LNCaP clone FGC (cell line): ENCODE data around the gene ZNF280C.

ENCODE experiments used
- DNase-seq: peaks from one replicate; pipeline ENCODE4 v3.0.0-alpha.2; 2011; ENCODE audit warnings: low read depth
- H3K4me3 ChIP-seq: 2 replicates; pipeline ENCODE4 v1.5.1; 2011; ENCODE audit warnings: mild to moderate bottlenecking, low read depth, low read length, control low read depth
- TF ChIP-seq, protein P1 (sequence below): IDR thresholded peaks from 2 replicates; pipeline ENCODE4 v1.5.1; 2012; ENCODE audit warnings: mild to moderate bottlenecking; ENCODE audit not compliant: control insufficient read depth, insufficient read depth; ENCODE audit errors: extremely low read depth

ZNF280C gene, protein sequence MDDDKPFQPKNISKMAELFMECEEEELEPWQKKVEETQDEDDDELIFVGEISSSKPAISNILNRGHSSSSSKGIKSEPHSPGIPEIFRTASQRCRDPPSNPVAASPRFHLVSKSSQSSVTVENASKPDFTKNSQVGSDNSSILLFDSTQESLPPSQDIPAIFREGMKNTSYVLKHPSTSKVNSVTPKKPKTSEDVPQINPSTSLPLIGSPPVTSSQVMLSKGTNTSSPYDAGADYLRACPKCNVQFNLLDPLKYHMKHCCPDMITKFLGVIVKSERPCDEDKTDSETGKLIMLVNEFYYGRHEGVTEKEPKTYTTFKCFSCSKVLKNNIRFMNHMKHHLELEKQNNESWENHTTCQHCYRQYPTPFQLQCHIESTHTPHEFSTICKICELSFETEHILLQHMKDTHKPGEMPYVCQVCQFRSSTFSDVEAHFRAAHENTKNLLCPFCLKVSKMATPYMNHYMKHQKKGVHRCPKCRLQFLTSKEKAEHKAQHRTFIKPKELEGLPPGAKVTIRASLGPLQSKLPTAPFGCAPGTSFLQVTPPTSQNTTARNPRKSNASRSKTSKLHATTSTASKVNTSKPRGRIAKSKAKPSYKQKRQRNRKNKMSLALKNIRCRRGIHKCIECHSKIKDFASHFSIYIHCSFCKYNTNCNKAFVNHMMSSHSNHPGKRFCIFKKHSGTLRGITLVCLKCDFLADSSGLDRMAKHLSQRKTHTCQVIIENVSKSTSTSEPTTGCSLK

DNA sequence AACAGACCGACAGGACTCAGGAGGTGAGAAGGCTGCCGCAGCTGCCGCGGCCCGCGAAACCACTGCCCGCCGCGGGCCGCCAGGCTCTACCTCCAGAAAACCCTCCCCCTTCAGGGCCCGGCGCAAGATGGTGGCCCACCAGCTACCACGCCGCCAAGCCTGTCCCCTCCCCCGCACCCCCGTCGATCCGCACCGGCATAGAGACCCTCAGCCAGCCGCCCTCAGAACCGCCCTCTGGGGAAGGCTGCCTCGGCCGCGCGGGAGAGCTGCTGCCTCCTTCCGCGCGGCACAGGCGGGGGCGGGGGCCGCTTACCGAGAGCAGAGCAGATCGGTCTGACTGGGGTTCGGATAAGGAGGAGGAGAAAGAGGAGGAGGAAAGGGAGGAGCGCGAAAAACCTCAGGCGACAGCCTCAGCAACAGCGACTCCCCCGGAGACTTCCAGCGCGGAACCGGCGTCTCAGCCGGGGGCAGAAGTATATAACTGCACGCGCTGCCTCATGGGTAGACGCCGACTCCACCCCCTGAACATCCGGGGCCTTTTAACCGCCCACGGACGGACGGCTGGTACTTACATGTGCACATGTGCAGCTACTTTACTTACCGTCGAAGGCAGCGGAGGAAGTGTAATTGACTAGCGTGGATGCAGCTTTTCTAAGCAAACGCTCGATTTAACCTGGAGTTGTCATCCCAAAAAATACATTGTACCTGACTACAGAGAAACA is at the start of gene ZNF280C:
ZNF280C (minus strand) TSS at position 451 of the 722 bp plus-strand sequence. CDS start 8,450 bp downstream, outside the sequence.
- peak; percentile 79 for DNase-seq
- TF ChIP-seq, protein P1, sequence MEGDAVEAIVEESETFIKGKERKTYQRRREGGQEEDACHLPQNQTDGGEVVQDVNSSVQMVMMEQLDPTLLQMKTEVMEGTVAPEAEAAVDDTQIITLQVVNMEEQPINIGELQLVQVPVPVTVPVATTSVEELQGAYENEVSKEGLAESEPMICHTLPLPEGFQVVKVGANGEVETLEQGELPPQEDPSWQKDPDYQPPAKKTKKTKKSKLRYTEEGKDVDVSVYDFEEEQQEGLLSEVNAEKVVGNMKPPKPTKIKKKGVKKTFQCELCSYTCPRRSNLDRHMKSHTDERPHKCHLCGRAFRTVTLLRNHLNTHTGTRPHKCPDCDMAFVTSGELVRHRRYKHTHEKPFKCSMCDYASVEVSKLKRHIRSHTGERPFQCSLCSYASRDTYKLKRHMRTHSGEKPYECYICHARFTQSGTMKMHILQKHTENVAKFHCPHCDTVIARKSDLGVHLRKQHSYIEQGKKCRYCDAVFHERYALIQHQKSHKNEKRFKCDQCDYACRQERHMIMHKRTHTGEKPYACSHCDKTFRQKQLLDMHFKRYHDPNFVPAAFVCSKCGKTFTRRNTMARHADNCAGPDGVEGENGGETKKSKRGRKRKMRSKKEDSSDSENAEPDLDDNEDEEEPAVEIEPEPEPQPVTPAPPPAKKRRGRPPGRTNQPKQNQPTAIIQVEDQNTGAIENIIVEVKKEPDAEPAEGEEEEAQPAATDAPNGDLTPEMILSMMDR, result peak; percentile 36; the same call in 1 of the 2 replicates
- H3K4me3 ChIP-seq, result peak within 1 kb of the TSS; percentile 71

DNA sequence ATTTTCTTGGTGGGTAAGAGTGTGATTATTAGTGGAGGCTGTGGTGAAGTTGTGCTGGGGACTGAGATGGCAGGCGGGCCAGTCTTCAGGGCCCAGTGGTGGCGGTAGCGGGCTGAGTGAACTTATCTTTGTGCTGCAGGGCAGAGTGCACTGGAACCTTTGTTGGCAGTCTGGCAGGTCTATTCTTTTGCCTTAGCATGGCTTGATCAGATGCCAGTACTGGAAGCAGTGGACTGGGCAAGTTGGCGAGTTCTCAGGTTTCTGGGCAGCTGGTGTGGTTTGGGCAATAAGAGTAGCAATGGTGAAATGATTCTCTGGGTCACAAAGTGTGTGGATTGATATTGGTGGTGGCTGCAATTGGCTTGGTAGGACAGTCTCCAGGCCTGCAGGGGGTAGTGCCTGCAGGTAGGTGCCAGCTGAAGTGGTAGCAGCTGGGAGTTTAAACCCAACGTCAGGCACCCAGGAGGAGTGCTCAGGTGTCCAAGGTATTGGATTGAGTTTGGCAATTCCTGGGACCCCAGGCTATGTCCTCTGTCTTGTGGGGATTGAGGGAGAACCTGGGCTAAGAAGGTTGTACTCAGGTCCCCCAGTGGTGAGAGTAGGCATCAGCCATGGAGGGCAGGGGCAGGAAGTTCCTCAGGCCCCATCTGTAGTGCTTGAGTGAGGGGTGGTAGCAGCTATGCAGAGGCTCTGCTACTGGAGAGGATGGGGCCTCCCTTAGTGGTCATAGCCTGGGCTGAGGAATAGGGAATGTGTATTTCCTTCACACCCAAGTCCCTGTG is 36.1 kb upstream of the ZNF280C start:
- DNase-seq, result no peak
- no peak overlapping the region for H3K4me3 ChIP-seq
- TF ChIP-seq, protein P1, result no peak

DNA sequence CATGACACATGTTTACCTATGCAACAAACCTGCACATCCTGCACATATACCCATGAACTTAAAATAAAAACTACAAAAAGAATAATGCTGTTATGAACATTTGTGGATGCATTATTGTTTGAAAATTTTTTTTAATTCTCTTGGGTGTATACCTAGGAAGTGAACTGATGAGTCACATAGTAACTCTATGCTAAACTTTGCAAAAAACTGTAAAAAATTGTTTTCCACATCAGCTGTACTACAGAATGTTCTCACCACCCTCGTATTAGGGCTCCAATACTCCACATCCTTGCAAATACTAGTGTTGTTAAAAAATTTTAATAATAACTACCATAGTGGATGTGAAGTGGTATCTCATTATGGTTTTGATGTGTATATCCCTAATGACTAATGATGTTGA is 33.3 kb upstream of the ZNF280C start:
- no peak for DNase-seq
- TF ChIP-seq, protein P1, result no peak
- no peak overlapping the region for H3K4me3 ChIP-seq

DNA sequence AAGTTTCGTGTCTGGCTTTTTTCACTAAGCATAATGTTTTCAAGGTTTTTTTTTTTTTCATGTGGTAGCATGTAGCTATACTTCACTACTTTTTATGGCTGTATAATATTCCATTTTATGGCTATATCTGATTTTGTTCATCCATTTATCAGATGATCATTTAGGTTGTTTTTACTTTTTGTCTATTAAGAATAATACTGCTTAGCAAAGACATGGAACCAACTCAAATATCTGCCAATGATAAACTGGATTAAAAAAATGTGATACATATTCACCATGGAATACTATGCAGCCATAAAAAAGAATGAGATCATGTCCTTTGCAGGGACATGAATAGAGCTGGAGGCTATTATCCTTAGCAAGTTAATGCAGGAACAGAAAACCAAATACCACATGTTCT is 32.7 kb upstream of the ZNF280C start:
- no peak overlapping the region for H3K4me3 ChIP-seq
- TF ChIP-seq, protein P1, result no peak
- no peak for DNase-seq

DNA sequence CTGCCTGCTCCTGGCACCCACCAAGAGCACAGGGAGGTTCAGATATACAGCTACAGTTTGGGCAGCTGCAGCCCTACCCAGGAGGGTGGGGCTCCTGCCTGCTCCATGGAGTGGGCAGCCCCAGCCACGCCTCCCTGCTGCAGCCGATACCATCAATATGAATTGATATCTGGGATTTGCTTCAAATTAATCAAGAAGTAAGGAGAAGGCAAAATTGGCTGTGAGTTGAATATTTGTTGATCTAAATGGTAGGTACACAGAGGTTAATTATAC is 31.2 kb upstream of the ZNF280C start:
- TF ChIP-seq, protein P1, result no peak
- DNase-seq, result no peak
- no peak overlapping the region for H3K4me3 ChIP-seq

DNA sequence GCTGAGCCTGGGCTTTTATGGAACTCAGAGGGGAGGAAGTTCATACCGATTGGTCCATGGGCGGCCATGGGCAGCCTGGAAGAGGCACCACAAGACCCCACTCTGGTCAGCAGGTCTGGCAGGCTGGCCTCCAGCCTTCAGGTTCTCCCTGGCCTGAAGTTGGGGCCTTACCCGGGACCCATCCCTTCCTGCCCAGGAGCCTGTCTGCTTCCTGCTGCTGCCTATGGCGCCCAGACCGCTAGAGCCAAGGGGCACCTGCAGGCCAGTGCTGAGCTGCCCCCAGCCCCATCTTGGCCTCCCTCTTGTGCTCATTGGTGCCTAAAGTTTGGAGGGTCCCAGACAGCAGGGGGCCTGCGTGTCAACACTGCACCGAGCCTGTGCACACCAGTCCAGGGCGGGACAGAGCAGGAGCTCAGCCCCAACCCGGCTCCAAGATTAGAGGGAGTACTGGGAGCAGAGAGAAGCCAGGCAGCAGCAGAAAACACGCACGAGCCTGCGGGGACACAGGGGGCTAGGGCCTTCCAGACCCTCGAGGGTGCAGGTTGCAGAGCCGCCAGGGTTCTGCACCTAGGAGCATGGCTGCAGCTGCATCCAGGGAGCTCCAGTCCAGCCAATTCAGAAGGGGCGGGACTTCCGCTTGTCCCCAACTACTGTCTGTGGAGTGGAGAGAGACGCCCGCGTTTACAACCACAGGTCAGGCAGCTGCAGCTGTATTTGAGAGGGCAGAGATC is 30.7 kb upstream of the ZNF280C start:
- no peak overlapping the region for H3K4me3 ChIP-seq
- TF ChIP-seq, protein P1, result no peak
- no peak for DNase-seq
